SIG-M5 treated with dmso at 0.1 percent for 504 hours (cell line): ENCODE results near the gene GPRC6A.
A peak's percentile ranks its signal among the peaks of the same experiment; 100 is the strongest.
"Not testable (repeated sequence)": the region's sequence is repeated elsewhere in the genome, so short reads cannot be mapped to it uniquely, and the experiment has no call there.

Experiments used
- DNase-seq: peaks from one replicate; lab custom pipeline; 2025; ENCODE audit not compliant: unreplicated experiment; lab: John Stamatoyannopoulos, UW

The GPRC6A gene, protein sequence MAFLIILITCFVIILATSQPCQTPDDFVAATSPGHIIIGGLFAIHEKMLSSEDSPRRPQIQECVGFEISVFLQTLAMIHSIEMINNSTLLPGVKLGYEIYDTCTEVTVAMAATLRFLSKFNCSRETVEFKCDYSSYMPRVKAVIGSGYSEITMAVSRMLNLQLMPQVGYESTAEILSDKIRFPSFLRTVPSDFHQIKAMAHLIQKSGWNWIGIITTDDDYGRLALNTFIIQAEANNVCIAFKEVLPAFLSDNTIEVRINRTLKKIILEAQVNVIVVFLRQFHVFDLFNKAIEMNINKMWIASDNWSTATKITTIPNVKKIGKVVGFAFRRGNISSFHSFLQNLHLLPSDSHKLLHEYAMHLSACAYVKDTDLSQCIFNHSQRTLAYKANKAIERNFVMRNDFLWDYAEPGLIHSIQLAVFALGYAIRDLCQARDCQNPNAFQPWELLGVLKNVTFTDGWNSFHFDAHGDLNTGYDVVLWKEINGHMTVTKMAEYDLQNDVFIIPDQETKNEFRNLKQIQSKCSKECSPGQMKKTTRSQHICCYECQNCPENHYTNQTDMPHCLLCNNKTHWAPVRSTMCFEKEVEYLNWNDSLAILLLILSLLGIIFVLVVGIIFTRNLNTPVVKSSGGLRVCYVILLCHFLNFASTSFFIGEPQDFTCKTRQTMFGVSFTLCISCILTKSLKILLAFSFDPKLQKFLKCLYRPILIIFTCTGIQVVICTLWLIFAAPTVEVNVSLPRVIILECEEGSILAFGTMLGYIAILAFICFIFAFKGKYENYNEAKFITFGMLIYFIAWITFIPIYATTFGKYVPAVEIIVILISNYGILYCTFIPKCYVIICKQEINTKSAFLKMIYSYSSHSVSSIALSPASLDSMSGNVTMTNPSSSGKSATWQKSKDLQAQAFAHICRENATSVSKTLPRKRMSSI

DNA sequence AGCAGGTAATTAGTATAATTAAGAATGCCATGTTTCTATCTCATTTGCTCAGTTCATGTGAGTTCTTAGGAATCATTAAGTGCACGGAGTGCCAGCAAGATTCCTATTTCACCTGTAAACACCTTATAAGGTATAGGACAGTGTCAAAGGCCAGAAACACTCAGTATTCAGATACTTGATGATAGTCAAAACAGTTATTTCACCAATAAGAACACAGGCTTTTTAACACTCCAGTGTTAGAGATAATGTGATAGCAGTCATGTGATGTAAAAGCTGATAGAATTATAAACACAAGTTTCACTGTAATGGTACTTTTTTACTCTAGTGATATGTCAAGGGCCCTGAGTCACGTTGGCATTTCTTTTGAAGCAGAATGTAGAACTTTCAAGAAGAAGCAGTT, at the start of gene GPRC6A:
GPRC6A (minus strand) TSS at position 101 of the 400 bp plus-strand sequence; CDS start at position 31, 70 bp downstream.
- no peak for DNase-seq

DNA sequence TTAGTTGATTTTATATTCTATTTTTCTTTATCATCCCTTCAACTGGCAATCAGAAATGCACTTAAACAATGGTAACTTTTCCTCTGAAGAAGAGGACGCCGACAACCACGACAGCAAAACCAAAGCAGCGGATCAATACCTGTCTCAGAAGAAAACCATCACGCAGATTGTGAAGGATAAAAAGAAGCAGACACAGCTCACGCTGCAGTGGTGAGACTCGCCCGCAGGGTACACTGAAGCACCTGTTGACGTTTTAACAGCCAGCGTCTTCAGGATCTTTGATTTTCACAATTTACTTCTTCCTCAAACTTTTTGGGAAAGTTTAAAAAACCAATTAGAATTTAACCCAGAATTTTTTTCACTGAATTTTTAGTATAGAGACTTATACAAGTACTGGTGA, 48.9 kb upstream of the GPRC6A start:
- no peak for DNase-seq

DNA sequence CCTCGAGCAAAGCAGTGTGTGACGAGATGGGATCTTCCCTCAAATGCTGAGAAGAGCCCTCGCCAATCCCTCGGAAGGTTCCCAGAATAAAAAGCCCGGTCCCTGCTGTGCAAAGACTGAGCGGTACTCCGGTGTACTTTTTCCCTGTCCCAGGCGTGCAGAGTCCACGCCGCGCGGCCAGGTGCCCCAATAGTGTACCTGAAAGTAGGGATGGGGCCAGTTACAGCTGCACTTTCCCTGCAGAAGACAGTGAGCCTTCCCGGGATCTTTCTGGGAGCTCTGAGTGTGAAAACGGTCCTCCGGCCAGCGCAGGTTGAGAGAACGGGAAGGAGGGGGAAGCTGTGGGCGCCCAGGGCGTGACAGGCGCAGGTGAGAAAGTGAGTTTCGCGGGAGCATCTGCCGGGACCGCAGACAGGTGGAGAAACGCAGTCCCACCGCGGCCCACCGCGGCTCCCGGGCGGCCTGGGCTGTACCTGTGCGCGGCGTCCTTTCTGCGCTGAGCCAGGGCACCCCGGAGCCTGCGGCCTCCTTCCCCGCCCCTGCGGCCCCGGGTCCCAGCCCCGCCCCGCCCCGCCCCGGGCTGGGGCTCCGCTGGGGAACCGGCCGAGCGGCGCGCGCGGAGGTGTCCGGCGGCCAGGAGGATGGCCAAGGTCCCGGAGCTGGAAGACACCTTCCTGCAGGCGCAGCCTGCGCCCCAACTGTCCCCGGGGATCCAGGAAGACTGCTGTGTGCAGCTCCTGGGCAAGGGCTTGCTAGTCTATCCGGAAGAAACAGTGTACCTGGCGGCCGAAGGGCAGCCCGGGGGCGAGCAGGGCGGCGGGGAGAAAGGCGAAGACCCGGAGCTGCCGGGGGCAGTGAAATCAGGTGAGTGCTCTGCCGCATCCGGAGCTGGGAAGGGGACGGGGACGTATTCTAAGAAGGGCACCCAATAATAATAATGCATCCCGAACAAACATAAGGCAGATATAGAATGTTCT, 48.0 kb upstream of the GPRC6A start, which contains the start of gene RFX6:
RFX6 (plus strand) TSS at position 608 of the 977 bp plus-strand sequence; CDS start at position 642, 34 bp downstream.
- no peak for DNase-seq

GRCh38 chr6:116876107-116876506, 47.2 kb upstream of the GPRC6A start:
- no peak for DNase-seq

- no peak for DNase-seq
Measured at GRCh38 chr6:116872771-116873170, 43.9 kb upstream of the GPRC6A start.

DNA sequence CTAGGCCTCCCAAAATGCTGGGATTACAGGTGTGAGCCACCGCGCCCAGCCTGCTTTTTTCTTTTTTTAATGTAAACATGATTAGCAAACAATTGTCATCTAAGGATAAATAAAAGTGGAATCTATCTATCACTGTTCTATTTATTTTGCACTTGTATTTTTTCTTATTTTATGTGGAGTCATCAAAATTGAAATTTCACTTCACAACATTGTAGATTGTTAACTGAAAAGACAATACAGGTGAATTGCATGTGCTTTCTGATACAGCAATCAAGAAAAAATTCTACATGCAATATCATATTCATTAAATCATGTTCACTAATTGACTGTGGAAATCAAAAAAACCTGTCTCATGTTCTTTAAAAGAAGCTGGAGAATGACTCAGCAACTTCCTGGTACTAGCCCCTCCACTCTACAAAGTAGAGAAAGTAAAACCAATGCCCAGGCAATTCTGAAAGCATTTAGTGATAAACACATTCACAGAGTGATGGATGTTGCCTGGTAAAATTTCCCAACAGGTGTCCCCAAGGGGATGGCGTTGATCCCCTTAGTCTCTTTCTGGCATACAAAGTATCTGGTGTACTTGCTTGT, 37.5 kb upstream of the GPRC6A start:
- DNase-seq, result no peak

DNA sequence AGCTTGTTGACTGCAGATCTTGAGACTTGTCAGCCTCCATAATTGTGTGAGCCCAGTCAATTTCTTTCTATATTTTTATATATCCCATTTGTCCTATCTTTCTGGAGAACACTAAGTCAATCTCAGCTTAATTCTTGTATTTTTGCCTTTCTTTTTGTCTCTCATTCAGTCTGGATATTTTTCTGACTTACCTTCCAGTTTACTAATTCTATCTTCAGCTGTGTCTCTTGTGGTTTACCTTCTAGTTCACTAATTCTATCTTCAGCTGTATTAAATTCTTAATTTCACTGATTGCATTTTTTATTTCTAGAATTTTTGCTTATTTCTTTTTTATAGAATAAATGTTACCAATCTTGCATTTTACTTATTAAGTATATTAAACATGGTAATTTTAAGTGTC, 30.4 kb upstream of the GPRC6A start:
- no peak for DNase-seq

DNA sequence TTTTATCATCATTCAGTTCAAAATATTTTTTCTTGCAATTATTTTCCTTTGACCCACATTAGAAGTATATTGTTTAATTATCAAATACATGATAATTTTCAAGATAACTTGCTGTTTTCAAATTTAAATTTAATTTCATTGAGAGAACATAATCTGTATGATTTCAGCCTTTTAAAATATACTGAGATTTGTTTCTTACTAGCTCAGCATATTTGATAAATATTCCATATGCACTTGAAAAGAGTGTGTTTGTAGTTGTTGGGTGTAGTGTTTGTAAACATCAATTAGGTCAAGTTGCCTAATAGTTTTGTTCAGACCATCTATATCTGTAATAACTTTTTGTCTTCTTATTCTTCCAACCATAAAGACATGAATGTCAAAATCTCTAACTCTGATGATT, 29.2 kb upstream of the GPRC6A start:
- DNase-seq, result no peak

DNA sequence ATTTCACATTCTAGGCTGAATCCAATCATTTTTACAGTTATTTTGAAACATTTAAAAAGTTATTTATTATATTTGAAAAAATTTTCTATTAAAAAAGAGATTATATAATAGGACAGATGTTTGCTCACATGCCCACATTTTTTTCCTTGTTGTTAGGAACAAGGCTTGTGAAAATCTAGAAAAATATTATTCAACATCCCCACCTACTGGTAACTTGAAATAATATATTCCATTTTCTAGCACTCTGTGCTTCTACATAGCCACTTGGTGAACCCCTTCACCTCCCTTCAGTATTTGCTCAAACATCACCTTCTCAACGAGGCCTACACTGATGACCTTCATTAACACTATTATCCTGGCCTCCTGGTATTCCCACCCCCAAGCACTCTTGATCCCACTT, 18.3 kb upstream of the GPRC6A start:
- DNase-seq, result peak; percentile 54

- DNase-seq, result no peak
Measured at GRCh38 chr6:116842459-116842858, 13.6 kb upstream of the GPRC6A start.

- DNase-seq, result peak; percentile 67
Measured at GRCh38 chr6:116840091-116840490, 11.2 kb upstream of the GPRC6A start.

DNA sequence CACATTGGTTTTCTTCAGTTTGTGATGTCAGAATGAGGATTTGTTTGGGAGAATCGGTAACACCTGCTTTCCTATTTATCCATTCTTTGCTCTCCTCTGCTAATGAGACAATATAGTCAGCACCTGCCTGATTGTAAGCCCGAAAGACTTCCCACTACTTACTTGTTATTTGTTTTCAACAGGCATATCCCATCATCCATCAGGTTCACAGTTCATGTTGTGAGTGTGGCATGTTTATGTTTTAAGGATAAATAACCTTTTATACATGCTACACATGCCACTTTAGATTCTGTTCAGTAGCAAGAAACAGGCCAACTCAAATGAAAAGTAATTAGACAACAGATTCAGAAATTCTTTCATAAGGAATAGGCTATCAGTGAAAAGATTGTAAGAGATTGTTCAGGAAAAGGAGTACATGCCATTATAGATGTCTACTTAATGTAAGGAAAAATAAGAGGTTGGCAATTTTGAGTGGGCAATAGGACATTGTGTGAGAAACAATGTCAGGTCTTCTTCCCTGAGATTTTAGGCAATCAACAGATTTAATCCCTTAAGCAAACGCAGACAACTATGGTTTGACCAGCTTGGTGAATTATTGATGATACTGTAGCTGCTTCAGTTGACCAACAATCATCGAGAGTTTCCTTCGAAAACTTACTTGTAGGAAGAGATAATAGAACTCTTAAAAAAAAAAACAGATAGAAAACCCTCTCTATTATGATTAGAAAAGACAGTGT, 7.9 kb upstream of the GPRC6A start:
- no peak for DNase-seq

DNA sequence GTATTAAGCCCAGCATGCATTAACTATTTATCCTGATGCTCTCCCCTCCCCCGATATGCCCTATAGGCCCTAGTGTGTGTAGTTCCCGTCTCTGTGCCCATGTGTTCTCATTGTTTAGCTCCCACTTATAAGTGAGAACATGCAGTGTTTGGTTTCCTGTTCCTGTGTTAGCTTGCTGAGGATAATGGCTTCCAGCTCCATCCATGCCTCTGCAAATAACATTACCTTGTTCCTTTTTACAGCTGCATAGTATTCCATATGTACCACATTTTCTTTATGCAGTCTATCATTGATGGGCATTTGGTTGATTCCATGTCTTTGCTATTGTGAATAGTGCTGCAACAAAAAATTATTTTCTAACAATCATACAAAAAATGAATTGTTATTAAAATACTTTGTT, 5.6 kb upstream of the GPRC6A start:
- not testable (repeated sequence) for DNase-seq

GRCh38 chr6:116827561-116828240, 1.2 kb downstream of the GPRC6A start:
- DNase-seq, result no peak

DNA sequence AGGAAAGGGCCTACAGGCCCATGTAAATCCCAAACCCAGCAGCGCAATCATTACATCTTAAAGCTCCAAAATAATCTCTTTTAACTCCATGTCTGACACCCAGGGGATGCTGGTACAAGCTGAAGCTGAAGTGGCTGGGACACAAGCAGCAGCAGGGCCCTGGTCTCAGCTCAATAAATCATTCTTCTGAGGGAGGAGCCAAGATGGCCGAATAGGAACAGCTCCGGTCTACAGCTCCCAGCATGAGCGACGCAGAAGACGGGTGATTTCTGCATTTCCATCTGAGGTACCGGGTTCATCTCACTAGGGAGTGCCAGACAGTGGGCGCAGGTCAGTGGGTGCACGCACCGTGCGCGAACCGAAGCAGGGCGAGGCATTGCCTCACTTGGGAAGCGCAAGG, 12.5 kb downstream of the GPRC6A start:
- DNase-seq, result not testable (repeated sequence)

- no peak for DNase-seq
Measured at GRCh38 chr6:116812051-116812650, 16.7 kb downstream of the GPRC6A start.

DNA sequence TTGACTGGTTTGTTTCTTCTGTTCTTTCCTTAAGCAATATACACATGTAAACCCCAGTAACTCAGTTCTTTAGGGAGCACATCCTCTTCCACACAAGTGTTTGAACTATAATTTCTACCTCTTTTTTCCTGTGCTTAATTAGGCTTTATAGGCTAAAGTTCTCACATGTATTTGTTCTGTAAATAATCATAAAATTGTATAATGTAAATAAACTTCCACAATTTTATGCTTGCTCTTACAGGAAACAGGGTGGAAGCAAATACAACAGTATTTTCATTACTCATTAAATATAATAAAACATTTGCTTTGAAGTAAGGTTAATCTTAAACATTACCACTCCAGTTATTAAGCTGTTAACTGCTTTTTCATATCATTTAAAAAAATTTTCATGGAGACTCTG, 26.9 kb downstream of the GPRC6A start:
- no peak for DNase-seq

DNA sequence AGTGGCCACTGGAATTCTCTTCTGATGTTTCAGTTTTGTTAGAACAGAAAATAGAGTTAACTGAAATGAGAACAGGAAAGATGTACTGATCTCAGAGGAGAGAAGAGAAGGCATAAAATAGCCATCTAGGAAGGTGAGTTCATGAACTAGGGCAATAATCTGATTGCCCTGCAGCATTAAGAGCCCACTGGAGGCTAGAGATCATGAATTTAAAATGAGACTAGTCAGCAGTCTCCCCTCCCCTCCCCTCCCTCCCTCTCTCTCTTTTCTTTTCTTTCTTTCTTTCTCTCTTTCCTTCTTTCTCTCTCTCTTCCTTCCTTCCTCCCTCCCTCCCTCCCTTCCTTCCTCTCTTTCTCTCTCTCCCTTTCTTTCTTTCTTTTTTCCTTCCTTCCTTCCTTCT, 28.9 kb downstream of the GPRC6A start:
- DNase-seq, result no peak

DNA sequence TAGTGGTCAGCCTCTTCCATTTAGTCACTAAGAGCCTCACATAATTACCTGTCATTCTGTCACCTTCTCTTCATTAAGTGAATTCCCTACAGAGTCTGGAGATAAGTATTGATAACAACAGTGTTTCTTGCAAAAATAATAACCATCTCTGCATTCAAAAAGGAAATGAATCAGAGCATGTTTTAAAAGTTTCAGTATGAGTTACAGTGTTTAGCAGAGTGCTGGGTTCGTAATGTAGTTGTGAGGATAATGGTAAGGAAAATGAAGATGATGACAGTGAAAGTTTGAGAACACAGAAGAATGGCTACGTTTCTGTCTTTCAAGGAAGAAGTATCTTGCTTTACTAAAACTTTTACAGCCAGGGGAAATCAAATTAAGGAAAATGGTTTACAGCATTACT, 31.3 kb downstream of the GPRC6A start:
- DNase-seq, result no peak
